Activated gamma-delta T cell treated with anti-CD3 and anti-CD28 coated beads, Interleukin-2, amount 50 U/mL, for 16 hours (primary cell): ENCODE results near the gene C9orf72.
"Not testable (repeated sequence)": the region's sequence is repeated elsewhere in the genome, so short reads cannot be mapped to it uniquely, and the experiment has no call there.

Experiments used
- DNase-seq: peaks from one replicate; pipeline ENCODE4 v3.0.0-alpha.2; 2020; ENCODE audit warnings: low read depth

Gene C9orf72, protein sequence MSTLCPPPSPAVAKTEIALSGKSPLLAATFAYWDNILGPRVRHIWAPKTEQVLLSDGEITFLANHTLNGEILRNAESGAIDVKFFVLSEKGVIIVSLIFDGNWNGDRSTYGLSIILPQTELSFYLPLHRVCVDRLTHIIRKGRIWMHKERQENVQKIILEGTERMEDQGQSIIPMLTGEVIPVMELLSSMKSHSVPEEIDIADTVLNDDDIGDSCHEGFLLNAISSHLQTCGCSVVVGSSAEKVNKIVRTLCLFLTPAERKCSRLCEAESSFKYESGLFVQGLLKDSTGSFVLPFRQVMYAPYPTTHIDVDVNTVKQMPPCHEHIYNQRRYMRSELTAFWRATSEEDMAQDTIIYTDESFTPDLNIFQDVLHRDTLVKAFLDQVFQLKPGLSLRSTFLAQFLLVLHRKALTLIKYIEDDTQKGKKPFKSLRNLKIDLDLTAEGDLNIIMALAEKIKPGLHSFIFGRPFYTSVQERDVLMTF

DNA sequence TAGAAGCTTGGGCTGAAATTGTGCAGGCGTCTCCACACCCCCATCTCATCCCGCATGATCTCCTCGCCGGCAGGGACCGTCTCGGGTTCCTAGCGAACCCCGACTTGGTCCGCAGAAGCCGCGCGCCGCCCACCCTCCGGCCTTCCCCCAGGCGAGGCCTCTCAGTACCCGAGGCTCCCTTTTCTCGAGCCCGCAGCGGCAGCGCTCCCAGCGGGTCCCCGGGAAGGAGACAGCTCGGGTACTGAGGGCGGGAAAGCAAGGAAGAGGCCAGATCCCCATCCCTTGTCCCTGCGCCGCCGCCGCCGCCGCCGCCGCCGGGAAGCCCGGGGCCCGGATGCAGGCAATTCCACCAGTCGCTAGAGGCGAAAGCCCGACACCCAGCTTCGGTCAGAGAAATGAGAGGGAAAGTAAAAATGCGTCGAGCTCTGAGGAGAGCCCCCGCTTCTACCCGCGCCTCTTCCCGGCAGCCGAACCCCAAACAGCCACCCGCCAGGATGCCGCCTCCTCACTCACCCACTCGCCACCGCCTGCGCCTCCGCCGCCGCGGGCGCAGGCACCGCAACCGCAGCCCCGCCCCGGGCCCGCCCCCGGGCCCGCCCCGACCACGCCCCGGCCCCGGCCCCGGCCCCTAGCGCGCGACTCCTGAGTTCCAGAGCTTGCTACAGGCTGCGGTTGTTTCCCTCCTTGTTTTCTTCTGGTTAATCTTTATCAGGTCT is at the start of gene C9orf72:
Gene C9orf72 (minus strand): TSS at position 564 of the 716 bp plus-strand sequence. CDS start 6,361 bp downstream, outside the sequence.
- peak; percentile 75 for DNase-seq

DNA sequence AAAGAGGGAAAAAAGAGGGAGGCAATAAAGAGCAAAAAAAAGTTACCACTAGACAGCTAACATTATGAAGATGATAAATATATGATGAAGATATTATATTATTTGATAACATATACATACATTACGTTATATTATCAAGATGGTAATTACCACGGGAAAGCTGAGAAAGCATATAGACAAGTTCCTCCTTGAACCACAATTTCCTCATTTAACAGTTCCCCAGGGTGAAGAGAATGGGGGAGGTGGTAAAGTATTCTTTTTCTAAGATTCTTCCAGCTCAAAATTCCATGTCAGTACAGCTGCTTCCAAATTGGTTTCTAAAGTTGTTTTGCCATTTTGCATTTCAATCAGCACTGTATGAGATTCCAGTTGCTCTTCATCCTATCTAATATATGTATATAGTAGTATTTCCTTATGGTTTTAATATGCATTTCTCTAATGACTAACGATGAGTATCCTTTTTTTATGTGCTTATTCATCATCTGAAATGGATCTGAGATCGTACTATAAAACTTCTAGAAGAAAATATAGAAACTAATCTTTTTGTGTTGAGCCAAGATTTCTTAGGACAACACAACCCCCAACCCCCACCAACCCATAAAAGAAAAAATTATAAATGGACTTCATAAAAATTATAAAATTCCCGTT is 49.5 kb upstream of the C9orf72 start:
- no peak for DNase-seq

DNA sequence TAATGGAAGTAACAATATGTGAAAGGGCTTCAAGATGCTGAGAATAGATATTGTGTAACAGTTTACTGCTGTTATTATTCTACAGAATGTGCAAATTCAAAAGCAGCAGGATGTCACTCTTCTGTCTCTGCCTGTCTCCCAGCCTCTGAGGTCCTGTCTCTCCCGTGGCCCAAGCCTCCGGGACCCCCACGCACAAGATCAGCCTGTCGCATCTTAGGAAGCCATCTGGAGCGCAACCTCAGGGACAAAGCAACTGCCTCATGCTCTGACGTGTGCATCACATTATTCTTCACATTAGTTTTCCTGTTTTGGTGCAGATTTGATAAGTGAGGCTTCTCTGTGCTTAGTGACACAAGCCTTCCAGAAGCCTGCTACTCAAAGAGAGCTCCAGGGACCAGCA is 46.5 kb upstream of the C9orf72 start:
- DNase-seq: no peak

DNA sequence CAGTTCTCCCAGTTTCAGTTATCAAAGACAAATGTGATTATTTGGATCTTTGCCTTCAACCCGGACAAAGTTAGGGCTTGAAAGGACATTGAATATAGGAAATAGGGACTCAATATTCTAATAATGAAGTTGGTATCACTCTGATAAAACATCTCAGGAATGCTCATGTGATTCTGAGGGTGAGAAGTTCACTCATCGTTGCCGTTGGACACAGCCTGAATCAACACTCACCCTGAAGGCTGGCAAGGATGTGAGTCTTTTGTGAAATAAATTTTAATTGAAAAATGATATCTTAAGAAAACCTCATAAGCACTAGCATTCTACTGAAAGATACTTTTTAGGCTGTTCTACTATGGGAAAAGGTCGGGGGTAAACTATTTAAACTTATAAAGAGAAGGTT is 44.8 kb upstream of the C9orf72 start:
- no peak for DNase-seq

DNA sequence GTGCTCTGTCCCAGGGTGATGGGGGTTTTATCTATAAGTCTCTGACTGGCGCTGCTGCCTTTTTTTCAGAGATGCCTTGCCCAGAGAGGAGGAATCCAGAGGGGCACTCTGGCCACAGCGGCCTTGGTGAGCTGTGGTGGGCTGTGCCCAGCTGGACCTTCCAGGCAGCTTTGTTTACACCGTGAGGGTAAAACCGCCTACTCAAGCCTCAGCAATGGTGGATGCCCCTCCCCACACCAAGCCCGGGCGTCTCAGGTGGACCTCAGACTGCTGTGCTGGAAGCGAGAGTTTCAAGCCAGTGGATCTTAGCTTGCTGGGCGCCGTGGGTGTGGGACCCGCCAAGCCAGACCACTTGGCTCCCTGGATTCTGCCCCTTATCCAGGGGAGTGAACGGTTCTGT is 41.3 kb upstream of the C9orf72 start:
- DNase-seq: no peak

DNA sequence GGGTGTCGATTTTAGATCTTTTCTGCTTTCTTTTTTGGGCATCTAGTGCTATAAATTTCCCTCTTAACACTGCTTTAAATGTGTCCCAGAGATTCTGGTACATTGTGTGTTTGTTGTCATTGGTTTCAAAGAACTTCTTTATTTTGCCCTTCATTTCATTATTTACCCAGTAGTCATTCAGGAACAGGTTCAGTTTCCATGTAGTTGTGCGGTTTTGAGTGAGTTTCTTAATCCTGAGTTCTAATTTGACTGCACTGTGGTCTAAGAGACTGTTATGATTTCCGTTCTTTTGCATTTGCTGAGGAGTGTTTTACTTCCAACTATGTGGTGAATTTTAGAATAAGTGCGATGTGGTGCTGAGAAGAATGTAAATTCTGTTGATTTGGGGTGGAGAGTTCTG is 38.8 kb upstream of the C9orf72 start:
- DNase-seq: not testable (repeated sequence)

DNA sequence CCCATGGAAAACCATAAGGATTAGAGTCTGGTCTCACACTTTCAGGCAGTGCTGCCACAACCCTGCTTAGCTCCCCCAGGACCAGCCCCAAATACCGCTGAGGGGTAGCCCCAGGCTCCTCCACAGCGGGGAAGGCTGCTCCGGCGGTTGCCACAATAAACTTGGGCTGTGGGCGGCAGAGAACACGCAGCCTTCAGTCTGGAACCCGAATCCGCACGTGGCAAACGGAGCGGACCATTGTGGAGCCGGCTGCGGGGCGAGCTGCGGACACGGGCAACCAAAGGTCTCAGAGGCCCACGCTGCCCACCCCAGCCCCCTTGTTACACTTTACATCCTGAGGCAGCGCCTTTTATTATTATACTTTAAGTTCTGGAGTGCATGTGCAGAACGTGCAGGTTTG is 37.3 kb upstream of the C9orf72 start:
- DNase-seq: no peak

DNA sequence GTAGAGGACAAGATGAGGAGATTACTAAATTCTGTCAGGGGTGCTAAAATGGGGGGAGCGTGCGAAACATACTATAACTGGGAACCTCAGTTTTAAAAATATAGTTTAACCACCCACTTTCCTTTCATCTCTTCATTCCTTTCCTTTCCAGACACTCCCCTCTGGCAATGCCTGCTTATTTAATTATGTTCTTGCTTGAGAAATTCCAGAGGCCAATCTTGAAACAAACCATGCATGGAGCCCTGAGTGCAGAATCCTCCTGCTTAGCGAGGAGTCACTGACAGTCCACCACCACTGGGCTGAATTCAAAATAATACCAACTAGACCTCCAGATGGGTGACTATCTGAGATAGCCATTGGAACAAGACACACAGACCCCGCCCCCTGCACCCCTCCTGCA is 29.7 kb upstream of the C9orf72 start:
- DNase-seq: no peak

DNA sequence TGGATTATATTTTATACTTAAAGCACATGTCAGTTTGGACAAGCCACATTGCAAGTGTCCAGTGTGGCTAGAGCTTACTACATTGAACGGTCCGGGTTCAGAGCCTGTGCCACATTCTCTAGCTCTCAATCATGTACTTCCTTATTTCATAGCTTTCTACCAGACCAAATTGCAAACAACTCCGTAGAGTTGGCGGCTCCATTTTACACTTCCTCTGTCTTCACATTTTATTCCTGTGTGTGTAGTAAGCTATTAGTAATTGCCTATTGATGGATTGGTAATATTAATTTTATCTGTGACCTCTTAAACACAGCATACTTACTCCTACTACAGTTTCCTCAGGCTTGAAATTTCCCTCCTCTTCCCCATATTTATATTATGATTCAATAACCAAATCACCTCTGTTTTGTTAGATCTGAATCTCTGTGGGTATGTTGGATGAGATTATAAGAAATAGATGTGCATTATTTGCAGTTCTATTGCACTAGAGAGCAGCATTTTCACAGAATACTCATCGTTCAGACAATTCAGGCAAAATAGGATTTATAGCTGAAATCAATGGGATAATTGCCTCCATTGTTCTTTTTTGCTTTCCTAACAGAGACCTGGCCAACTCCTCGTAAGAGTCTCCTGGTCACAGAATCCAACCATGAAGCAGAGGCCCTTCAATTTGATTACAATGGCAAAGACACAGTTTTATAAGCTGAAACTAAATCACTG is 29.0 kb upstream of the C9orf72 start:
- DNase-seq: no peak

DNA sequence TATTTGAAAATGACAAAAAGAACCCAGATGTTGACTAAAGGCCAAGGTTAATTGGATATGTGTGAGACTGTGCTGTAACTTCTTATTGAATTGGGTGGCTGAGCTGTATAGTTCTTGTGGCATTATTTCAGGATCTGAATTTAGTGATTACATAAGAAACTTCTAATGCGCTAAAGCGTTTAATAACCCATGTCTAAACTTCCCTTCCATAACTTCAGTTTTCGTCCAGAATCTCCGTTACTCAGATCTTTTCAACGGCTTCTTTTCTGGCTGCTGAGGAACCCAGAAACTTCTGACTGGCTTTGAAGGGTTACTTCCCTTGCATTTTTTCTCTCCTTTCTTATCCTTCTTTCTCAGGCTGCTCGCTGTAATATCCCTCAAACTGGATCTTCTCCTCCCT is 28.1 kb upstream of the C9orf72 start:
- no peak for DNase-seq

DNA sequence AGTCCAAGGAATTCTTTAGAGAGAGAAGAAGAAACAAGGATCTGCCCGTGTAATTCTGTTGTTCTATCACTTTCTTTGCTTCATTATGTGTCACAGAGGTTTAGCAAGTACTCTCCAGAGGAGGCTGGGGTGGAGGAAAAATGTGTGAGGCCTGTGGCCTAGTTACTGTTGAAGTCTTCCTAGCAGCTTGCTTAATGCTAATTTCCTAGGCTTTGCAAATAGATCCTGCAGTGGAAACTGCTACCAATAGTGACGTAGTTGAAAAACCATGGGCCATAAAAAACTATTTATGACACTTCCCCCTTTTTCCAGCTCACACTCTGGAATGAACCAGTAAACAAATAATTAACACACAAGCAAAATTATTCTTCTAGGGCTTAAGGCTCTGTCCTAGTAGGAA is 27.0 kb upstream of the C9orf72 start:
- no peak for DNase-seq

DNA sequence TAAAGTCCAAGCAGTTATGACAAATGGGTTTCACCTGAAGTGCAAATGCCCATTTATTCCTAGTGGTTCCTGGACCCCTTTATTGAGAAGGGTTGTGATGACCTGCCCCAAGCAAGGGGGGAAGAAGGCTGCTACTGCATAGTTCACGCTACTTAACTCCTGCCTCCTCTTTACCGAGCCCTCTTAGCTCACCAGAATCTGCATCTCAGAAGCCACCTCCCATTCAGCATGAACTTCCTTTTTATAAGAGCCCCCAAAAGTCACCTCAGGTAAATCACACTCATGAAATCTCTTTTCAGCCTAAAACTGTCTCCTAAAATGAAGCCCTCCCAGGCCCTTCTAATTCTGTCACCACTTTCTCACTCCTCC is 26.6 kb upstream of the C9orf72 start:
- DNase-seq: no peak

DNA sequence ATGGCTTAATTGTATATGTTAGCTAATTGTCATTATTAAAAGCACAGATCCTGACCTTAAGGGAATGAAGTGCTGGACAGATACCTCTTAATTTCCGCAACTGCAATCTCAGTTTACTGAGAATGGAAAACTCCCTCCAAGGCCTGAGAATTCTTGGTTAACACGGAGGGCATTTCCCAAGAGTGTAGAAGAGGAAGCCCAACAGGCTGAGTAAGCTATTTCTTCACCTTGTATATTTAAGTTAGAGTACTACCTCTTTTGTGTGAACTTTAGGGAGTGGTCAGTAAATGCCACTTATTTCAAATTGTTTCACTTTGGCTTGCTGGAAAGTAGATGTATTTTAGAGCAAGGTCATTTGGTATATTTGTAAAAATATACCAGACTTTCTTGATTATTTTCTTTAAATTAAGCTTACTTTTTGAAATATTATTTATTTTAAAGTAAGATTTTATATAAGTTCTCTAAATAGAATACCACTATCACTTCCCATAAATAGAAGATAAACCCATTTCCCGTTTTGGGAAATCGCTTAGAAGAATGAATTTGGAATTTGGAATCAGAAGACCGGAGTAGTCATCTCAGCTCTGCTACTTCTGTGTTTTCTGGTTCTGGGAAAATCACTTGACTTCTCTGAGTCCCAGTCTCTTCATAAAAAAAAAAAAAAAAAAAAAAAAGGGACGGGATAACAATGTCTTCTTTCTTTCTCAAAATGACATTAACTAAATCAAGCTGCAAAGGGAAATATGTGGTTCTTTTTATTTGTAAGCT is 26.0 kb upstream of the C9orf72 start:
- DNase-seq: no peak

DNA sequence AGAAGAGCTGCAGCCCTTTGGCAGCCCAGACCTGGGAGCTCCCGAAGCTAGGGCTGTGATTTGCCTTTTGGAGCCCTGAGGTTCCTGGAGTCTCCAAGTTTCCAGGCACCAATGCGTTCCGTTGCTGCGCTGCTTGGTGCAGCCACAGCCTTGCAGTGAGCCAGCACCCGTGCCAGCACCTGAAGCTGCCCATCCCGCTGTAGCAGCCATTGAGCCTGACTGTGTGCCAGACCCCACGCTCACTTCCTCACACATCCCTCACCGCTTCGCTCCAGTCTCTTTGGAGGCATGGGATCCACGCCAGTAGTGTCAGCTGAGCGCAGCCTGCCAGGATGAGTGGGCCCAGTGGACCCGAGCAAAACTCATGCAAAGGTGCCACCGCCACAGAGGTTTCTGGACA is 22.5 kb upstream of the C9orf72 start:
- DNase-seq: no peak

DNA sequence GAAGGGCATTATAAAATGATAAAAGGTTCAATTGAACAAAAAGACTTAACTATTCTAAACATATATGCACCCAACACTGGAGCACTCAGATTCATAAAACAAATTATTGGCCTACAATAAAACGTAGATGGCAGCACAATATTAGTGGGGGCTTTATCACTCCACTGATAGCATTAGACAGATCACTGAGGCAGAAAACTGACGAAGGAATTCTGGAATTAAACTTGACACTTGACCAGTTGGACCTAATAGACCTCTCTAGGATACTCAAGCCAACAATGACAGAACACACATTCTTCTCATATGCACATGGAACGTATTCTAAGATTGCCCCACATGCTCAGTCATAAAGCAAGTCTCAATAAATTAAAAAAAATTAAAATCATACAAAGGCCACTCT is 18.4 kb upstream of the C9orf72 start:
- DNase-seq: no peak

DNA sequence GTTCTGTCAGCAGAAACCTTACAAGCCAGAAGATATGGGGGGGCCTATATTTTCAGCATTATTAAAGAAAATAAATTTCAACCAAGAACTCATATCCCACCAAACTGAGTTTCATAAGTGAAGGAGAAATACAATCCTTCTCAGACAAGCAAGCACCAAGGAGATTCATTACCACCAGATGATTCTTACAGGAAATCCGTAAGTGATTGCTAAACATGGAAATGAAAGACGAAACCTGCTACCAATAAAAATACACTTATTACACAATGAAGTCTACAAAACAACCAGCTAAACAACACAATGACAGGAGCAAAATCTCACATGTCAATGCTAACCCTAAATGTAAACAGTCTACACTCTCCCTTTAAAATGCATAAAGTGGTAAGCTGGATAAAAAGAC is 17.8 kb upstream of the C9orf72 start:
- no peak for DNase-seq

DNA sequence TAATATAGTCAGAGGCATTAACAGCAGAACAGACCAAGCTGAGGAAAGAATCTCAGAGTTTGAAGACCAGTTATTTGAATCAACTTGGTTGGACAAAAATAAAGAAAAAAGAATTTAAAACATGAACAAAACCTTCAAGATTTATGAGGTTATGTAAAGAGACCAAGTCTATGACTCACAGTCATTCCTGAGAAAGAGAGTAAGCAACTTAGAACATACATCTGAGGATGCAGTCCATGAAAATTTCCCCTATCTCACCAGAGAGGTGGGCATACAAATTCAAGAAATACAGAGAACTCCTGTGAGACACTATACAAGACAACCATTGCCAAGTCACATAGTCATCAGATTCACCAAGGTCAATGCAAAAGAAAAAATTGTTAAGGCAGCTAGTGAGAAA is 17.4 kb upstream of the C9orf72 start:
- no peak for DNase-seq

DNA sequence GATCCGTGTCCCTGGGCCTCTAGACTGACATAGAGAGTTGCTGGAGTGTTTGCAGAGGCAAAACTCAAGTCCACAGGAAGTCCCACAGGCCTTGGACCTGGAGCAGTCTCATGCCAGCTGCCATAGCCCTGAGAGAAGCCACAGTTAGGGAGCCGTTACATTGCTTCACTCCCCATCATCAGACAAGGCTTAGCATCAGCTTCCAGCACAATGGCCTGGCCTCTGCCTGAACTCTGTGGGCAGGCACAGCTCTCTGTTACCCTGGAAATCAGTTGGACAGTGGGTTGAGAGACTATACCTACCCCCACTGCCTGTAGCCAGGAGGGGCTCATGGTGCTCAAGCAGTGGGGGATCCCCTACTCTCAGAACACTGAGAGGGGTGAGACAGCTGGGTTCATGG is 16.2 kb upstream of the C9orf72 start:
- DNase-seq: no peak

DNA sequence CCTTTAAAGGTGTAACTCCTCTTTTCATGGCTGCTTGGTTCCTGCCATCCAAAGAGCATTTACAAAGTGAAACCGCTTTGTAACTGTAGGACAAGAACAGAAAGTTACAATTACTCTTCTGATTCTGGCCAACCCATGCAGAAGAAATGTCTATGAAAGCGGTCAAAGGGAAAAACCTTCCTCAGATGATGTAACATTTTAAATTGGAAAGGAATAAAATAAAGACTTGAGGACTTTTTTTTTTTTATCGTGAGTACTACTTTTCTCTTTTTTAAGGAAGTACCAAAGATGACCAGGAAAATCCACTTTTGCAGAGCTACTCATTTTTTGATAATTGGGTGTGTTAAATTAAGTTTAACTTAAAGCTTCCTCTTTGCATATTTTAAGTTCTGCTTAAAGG is 13.0 kb upstream of the C9orf72 start:
- no peak for DNase-seq

DNA sequence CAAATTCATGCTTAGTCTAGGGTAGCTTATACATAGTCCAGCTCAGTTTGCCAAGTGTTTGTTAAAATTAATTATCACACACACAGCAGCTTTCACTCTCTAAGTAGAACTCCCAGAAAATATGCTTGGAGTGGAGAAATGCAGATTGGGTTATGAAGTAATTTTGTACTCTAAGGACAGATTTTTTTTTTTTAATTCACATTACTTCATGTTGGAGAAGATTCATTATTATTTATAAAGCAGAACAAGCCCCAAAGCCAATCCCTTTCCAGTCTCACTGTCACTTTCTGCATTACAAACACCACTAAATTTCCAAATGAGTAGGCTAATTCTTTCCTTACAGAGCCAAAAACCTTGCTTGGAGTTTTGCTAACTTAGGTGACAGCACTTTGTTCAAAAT is 11.7 kb upstream of the C9orf72 start:
- DNase-seq: no peak

DNA sequence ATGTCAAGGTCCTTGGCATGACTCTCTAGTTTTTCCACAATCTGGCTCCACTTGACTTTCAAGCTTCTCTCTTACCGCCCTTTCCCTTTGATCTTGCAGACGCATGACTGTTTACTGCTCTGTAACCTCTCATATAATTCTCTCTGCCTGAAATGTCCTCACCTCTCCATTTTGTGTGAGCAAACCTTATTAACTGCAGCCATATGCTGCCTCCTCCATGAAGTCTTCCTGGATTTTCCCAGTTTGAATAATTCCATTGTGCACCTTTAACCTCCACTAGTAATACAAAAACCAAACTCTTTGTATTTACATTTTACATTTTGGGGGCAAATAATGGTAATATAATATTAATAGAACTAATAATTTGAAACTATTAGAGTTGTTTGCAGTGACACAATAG is 9.5 kb upstream of the C9orf72 start:
- DNase-seq: no peak

DNA sequence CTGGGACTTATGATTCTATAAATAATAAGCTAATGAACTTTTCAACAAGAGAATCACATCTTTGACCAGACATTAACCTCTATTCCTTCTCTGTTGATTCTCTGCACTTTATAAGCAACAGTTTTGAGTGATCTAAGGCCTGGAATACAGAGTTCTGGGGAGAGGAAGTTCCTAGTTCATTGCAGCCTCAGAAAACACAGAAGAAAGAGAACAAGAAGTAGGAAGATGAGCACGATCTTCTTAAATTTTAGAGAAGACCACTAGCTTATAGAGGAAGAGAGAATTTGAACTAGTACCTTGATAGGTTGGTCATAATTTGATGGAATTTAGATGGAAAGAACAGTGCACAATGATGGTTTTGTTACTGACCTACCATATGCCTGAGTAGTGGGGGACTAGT is 8.5 kb upstream of the C9orf72 start:
- no peak for DNase-seq
